HEK293T (cell line): Measurements from ENCODE around the gene ZNF692.

Source experiments
- CTBP1 ChIP-seq: fragments of 450-650 bp; IDR thresholded peaks from 2 replicates; pipeline ENCODE4 v1.6.1; 2016; ENCODE audit warnings: borderline replicate concordance
- HDGF ChIP-seq: fragments of 450-650 bp; IDR thresholded peaks from 2 replicates; pipeline ENCODE4 v1.6.1; 2017; ENCODE audit warnings: antibody characterized with exemption, borderline replicate concordance
- LEF1 ChIP-seq: fragments of 450-650 bp; IDR thresholded peaks from 2 replicates; pipeline ENCODE4 v1.6.1; 2017; ENCODE audit warnings: mild to moderate bottlenecking, borderline replicate concordance
- NFRKB ChIP-seq: fragments of 450-650 bp; IDR thresholded peaks from 2 replicates; pipeline ENCODE4 v1.6.1; 2016; ENCODE audit warnings: mild to moderate bottlenecking, moderate library complexity
- SP1 ChIP-seq: fragments of 450-650 bp; IDR thresholded peaks from 2 replicates; pipeline ENCODE4 v1.6.1; 2017
- SUZ12 ChIP-seq: fragments of 450-650 bp; IDR thresholded peaks from 2 replicates; pipeline ENCODE4 v1.6.1; 2016; ENCODE audit warnings: mild to moderate bottlenecking

DNA sequence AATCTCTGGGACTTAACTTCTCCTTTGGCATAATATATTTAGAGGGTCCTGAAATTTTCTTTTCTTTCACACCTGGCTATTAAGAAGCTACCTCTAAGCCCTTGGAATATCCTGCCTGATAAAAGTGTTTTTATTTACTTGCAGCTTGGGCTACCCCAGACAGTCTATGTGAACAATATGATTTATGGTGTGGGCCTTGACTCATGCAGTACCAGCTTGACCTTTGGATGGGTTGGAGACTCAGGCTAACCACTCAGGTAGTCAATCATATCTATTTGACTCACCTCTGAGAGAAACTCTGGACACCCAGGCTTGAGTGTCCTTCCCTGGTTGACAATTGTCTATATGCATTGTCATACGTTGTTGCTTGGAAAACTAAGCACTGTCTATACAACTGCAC lies 33.7 kb upstream of the ZNF692 start:
- TF ChIP-seq LEF1 (no peak), SP1 (no peak), SUZ12 (no peak), CTBP1 (no peak), NFRKB (no peak), HDGF (no peak)
